ENCODE data around the gene CCDC74B.
"Not testable (repeated sequence)": the region's sequence is repeated elsewhere in the genome, so short reads cannot be mapped to it uniquely, and the experiment has no call there.

The CCDC74B gene

GRCh38 chr2:130156624-130157004 is 11.7 kb upstream of the CCDC74B start:
- no peak for DNase-seq
- TF ChIP-seq POLR2A (IDR thresholded peaks at IDR 0.05; ENCODE audit: low read length) (no peak), GATA1 (IDR thresholded peaks at IDR 0.05; ENCODE audit: low read depth, low read length) (no peak)

GRCh38 chr2:130155956-130156623 is 11.2 kb upstream of the CCDC74B start:
- DNase-seq, result peak; percentile 73 to 76

GRCh38 chr2:130154773-130155765 is 10.2 kb upstream of the CCDC74B start:
- DNase-seq, result no peak
- TF ChIP-seq POLR2A (IDR thresholded peaks at IDR 0.05; ENCODE audit: low read length), result no peak
- TF ChIP-seq GATA1 (IDR thresholded peaks at IDR 0.05; ENCODE audit: low read depth, low read length), result no peak

GRCh38 chr2:130154423-130154770 is 9.5 kb upstream of the CCDC74B start:
- DNase-seq, result not testable (repeated sequence)

DNA sequence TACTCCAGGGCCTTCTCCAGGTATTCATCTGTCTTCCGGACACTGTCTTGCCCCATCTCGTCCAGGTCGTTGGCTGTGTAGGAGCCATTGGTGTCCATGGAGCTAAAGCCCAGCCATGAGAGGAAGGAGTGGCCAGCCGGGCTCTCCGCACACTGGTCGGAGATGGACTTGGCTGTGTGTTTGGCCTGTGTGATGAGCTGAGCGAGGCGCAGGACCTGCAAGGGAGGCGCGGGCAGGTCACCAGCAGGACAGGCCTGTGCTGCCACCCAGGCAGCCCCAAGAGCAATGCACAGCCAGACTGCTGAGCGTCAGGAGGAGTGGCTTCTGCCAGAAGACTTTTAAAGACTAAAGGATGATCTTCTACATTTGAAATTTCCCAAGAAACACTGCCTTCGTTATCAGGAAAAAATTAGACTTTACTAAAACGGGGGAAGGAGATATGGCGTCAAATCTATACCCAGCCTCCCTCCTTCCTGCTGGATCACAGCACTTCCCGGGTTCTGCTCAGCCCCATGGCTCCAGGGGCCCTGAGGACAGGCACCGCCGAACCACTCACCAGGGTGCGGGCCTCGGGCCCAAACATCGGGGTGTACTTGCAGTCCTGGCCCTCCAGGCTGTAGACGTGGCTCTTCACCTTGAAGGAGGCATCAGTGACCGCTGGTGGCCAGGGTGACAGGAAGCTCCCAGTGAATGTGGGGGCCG is 9.0 kb upstream of the CCDC74B start:
- not testable (repeated sequence) for DNase-seq

GRCh38 chr2:130152816-130153595 is 8.1 kb upstream of the CCDC74B start:
- TF ChIP-seq POLR2A (IDR thresholded peaks at IDR 0.05; ENCODE audit: low read length) (no peak), GATA1 (IDR thresholded peaks at IDR 0.05; ENCODE audit: low read depth, low read length) (no peak)
- no peak for DNase-seq

GRCh38 chr2:130152136-130152815 is 7.4 kb upstream of the CCDC74B start:
- DNase-seq, result not testable (repeated sequence)

- not testable (repeated sequence) for DNase-seq
Measured at GRCh38 chr2:130151145-130151512, 6.2 kb upstream of the CCDC74B start.

- TF ChIP-seq POLR2A (IDR thresholded peaks at IDR 0.05; ENCODE audit: low read length) (no peak), GATA1 (IDR thresholded peaks at IDR 0.05; ENCODE audit: low read depth, low read length) (no peak)
- no peak for DNase-seq
Measured at GRCh38 chr2:130150181-130151144, 5.6 kb upstream of the CCDC74B start.

DNA sequence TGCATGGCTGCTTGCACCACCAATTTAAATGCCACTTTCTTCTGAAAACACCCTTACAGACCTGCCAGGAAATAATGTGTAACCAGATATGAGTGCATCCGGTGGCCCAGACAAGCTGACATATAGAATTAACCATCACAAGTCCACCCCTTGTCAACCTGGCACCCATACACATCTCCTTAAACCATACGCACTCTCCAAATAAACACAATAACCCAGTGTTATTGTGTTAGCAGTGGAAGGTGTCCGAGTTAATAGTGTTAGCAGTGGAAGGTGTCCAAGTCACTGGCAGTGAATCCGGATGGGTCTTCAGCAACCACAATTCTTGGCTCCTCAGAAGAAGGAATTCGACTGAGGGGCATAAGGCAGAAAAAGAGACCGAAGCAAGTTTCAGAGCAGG is 3.6 kb upstream of the CCDC74B start:
- DNase-seq, result not testable (repeated sequence)

DNA sequence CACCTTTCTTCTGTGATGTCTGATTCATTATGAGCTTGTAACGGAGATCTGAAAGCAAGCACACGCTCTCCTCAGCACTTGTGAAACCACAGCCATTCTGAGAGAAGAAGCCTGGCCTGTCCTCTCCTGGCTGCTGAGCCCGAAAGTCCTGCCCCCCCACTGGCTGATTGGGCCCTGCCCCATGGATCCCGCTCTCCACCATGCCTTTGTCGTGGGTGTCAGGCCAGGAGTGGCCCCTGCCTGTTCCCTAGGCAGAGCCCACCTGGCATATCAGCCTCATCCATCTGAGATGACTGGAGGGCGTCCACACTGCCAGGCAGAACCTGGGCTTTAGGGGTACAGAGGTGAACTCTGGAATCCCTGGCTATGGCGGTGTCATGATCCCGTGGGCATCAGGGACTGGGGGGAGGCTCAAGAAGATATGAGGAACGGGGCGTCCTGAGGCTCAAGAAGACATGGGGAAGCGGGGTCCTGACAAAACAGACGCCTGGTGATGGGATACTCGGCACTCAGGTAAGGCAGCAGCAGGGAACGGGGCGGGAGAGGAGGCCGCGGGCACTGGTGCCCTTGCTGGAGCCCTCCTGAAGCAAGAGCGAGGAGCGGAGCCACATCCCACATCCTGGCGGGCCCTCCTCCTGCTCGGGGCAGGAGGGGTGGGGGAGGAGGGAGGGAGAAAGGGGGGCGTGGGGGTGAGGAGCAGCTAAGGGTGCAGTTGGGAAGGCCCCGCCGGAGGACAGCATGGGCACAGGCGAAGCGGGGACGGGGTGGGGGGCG is 1.5 kb downstream of the CCDC74B start:
- not testable (repeated sequence) for DNase-seq

- not testable (repeated sequence) for DNase-seq
Measured at GRCh38 chr2:130142396-130143265, 2.3 kb downstream of the CCDC74B start.

DNA sequence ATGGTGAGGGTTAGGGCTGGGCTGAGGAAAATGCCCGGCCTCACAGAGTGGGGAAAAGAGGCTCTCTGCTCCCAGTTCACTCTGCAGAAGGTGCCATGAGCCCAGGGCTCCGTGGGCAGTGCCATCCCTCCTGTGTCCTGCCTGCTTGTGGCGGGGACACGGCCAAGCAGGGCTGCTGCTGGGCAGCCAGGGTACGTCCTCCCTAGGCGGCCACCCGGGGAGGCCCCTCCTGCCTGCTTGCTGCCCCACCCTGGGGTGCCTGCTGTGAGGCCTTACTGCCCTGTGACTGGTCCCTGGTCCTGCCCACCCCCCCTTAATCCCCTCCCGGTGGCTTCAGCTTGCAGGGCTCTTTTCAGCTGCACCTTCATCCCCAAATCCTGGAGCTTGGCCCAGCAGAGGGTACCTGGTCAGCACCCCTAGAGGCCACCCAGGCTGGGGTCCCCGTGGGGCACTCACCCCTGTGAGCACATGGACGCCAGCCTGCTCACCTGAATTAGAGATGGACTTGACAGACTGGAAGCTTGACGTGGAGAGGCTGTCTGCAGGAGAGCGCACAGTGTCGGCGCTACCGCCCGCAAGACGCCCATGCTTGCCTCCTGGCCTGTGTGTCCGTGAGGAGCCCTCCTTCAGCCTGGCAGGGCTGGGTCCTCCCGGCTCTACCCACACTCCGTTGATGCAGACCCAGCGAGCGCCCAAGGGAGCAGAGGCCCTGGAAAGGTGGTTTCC is 3.1 kb downstream of the CCDC74B start:
- DNase-seq, result not testable (repeated sequence)

DNA sequence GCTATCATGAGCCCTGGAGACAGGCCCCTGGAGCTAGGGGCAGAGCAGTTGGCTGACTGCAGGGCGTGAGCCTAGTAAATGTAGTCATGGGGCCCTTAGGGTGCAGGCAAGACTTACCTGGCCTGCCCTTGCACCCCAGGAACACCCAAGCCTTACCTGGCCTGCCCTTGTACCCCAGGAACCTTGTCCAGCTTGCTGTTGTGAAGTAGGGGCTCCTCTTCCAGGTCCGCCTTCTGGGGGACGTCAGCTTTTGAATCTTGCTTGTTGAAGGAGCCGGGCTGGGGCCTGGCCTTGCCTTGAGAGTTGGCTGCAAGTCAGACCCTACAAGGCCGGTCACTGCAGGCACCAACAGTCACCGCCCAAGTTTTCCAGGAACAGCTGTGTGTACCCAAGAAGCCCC is 3.9 kb downstream of the CCDC74B start:
- DNase-seq, result not testable (repeated sequence)

GRCh38 chr2:130140516-130140915 is 4.4 kb downstream of the CCDC74B start:
- DNase-seq, result not testable (repeated sequence)

Data from erythroblast (primary cell).